ENCODE results near the gene UBTD2. TPM values are rescaled to one million over a fixed set of nuclear protein-coding genes. Genes with fewer than 3 reads are reported as not detected.

UBTD2 gene
- total RNA-seq, 1 experiment from 2014 or later = 42.6 TPM

DNA sequence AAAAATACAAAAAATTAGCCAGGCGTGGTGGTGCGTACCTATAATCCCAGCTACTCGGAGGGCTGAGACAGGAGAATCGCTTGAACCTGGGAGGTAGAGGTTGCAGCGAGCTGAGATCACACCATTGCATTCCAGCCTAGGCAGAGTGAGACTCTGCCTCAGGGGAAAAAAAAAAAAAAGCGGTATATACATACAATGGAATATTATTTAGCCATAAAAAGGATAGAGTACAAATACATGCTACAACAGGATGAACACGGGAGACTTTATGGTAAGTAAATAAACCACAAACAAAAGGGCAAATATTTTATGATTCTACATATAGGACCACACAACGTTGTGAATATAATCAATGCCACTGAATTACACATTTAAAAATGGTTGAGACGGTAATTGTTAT, 5.2 kb downstream of the UBTD2 start:
- Histone ChIP-seq H3K23me2 (ENCODE audit: insufficient read length, low read depth, low read length, poor library complexity, severe bottlenecking) (peaks cover 6% of the 10 kb centered on the region), H3K79me2 (ENCODE audit: insufficient read depth, low read length) (peaks cover 65% of the 10 kb centered on the region; the same call in 1 of the 2 replicates), H3K27ac (ENCODE audit: insufficient read length, low read depth, low read length) (no peak overlapping the region), H3K4me2 (ENCODE audit: insufficient read depth, insufficient read length, low read length) (no peak overlapping the region), H3K18ac (ENCODE audit: insufficient read length, low read depth, low read length) (no peak overlapping the region), H3K56ac (ENCODE audit: insufficient read length, low read depth, low read length) (no peak overlapping the region), H2AFZ (ENCODE audit: low read length) (no peak overlapping the region), H3K4me1 (ENCODE audit: insufficient read depth, low read length) (peaks cover 6% of the 10 kb centered on the region; the same call in 1 of the 2 replicates), H2BK15ac (ENCODE audit: low read depth, low read length) (no peak overlapping the region), H2BK5ac (ENCODE audit: insufficient read length, low read length) (no peak overlapping the region), H3K23ac (ENCODE audit: insufficient read length, low read depth, low read length) (no peak overlapping the region), H3K27me3 (ENCODE audit: insufficient read depth, low read length) (no peaks in the 10 kb centered on the region), H4K20me1 (ENCODE audit: control insufficient read depth, insufficient read depth, insufficient read length) (no peaks in the 10 kb centered on the region), H2BK12ac (ENCODE audit: insufficient read length, low read depth, low read length) (no peak overlapping the region), H3K4ac (ENCODE audit: low read depth, low read length) (no peak overlapping the region), H3K79me1 (ENCODE audit: insufficient read depth, low read depth, low read length, poor library complexity, severe bottlenecking) (peaks cover 6% of the 10 kb centered on the region), H2AK5ac (ENCODE audit: insufficient read length, low read length) (no peak overlapping the region), H4K5ac (ENCODE audit: insufficient read length, low read depth, low read length) (no peak overlapping the region), H2BK120ac (ENCODE audit: low read depth, low read length, poor library complexity, severe bottlenecking) (no peak overlapping the region), H3K9me3 (ENCODE audit: control insufficient read depth, low read depth, low read length) (no peaks in the 10 kb centered on the region), H3K9ac (ENCODE audit: extremely low read depth, insufficient read length, low read length) (no peak overlapping the region), H2BK20ac (ENCODE audit: low read depth, low read length, poor library complexity, severe bottlenecking) (no peak overlapping the region), H4K8ac (replicated peaks; ENCODE audit: insufficient read length, low read depth, low read length) (no peak overlapping the region), H3T11ph (ENCODE audit: low read length) (no peak overlapping the region), H4K91ac (ENCODE audit: insufficient read length, low read depth, low read length) (no peak overlapping the region), H3K14ac (ENCODE audit: insufficient read depth, low read length) (no peak overlapping the region)
- Mint-ChIP-seq H3K36me3 (ENCODE audit: insufficient read depth in 1 of 3, low read depth in 3 of 3) (peaks cover 0 to 25% (median 13%) of the 10 kb centered on the region in 3 experiments; a peak in 5 of 7 replicates), H3K27me3 (ENCODE audit: low read depth) (no peaks in the 10 kb centered on the region), H3K4me1 (peaks cover 36 to 48% of the 10 kb centered on the region in 2 experiments), H3K4me3 (no peak overlapping the region), H3K9me3 (no peaks in the 10 kb centered on the region; a peak in 1 of 5 replicates), H3K27ac (no peak overlapping the region)
- no peak for DNase-seq
- no CpG with 5 or more reads among the region's 9 CpGs for whole genome bisulfite sequencing (ENCODE audit: extremely low coverage, insufficient read length, low lambda C conversion rate)
- TF ChIP-seq, protein P1, sequence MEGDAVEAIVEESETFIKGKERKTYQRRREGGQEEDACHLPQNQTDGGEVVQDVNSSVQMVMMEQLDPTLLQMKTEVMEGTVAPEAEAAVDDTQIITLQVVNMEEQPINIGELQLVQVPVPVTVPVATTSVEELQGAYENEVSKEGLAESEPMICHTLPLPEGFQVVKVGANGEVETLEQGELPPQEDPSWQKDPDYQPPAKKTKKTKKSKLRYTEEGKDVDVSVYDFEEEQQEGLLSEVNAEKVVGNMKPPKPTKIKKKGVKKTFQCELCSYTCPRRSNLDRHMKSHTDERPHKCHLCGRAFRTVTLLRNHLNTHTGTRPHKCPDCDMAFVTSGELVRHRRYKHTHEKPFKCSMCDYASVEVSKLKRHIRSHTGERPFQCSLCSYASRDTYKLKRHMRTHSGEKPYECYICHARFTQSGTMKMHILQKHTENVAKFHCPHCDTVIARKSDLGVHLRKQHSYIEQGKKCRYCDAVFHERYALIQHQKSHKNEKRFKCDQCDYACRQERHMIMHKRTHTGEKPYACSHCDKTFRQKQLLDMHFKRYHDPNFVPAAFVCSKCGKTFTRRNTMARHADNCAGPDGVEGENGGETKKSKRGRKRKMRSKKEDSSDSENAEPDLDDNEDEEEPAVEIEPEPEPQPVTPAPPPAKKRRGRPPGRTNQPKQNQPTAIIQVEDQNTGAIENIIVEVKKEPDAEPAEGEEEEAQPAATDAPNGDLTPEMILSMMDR (conservative IDR thresholded peaks at IDR 0.05) = no peak
